Testis (tissue), 3 donors: ENCODE results near the gene L3MBTL4. TPM values are rescaled to one million over a fixed set of nuclear protein-coding genes. Genes with fewer than 3 reads are reported as not detected.

Experiments used
- DNase-seq: peaks from one replicate; pipeline ENCODE4 v3.0.0-alpha.2; 2019
- H3K27ac ChIP-seq, 2 donors: fragments of 200-600 bp; sonication (generic); one replicate each; pipeline ENCODE4 v1.5.1; 2019
- H3K27me3 ChIP-seq: fragments of 200-600 bp; sonication (generic); one replicate; pipeline ENCODE4 v1.5.1; 2019
- H3K36me3 ChIP-seq: fragments of 200-600 bp; sonication (generic); one replicate; pipeline ENCODE4 v1.5.1; 2017; ENCODE audit warnings: low read depth; ENCODE audit errors: missing control alignments
- H3K4me1 ChIP-seq: fragments of 200-600 bp; sonication (generic); one replicate; pipeline ENCODE4 v1.5.1; 2019
- H3K4me3 ChIP-seq, 2 donors: fragments of 200-600 bp; sonication (generic); one replicate each; pipeline ENCODE4 v1.5.1; 2017 to 2019
- H3K9me3 ChIP-seq: fragments of 200-600 bp; sonication (generic); one replicate; pipeline ENCODE4 v1.5.1; 2017
- POLR2A ChIP-seq: fragments of 450-650 bp; IDR thresholded peaks from one replicate; pipeline ENCODE4 v1.6.1; 2017; ENCODE audit warnings: antibody characterized with exemption, mild to moderate bottlenecking, moderate library complexity
- whole genome bisulfite sequencing, 2 donors: methylation state at CpG; one replicate each; pipeline ENCODE4 v1.1.5; 2018; 5-methylcytosine and 5-hydroxymethylcytosine counted together
- intact Hi-C: fragments of 100-400 bp; cut with DNase I; formaldehyde crosslinking; loops from one replicate; pipeline ENCODE4 v1.15.1; 2023; ENCODE audit warnings: low total_unique reads
- polyA plus RNA-seq: library from polyadenylated mRNA; stranded (reverse); fragments of 350-450 nt; fragmentation: Illumina TruSeq; extraction: RNeasy Lipid Tissue Mini Kit (QIAGEN cat#74804); gene quantifications from one replicate; pipeline ENCODE4 v1.2.3, GENCODE V29; 2014; ENCODE audit warnings: low read depth, low replicate concordance; ENCODE audit not compliant: insufficient read depth
- total RNA-seq, 2 donors: library from RNA; depleted of rRNA; stranded (reverse); fragments of >200 nt; gene quantifications; one replicate each; pipeline ENCODE4 v1.2.3, GENCODE V29; 2016
- TF ChIP-seq, protein P1 (sequence below), 3 experiments: fragments of 450-650 bp in 2 of 3; fragments of 200-600 bp in 1 of 3; sonication (generic) in 1 of 3; IDR thresholded peaks; one replicate each; pipeline ENCODE4 v1.5.1; 2016 to 2019; ENCODE audit warnings: antibody characterized with exemption in 3 of 3, mild to moderate bottlenecking in 2 of 3, moderate library complexity in 1 of 3

L3MBTL4 gene
- total and polyA plus RNA-seq, 3 donors from 2014 or later: 26.6 to 50.9 (median 46.2) TPM

DNA sequence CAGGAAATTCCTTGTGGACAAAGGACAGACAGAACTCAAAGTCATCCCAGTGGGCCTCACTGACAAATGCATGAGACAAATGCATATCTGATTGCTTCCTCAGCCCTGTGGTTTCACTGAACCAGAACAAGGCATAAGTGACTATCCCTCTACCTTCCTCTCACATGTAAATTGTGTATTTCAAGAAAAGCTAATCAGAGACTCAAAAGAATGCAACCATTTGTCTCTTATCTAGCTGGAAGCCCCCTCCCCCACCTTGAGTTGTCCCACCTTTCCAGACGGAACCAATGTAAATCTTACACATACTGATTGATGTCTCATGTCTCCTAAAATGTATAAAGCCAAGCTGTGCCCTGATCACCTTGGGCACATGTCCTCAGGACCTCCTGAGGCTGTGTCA, 417.4 kb downstream of the L3MBTL4 start:
- H3K9me3 ChIP-seq: no peaks in the 10 kb centered on the region
- H3K27me3 ChIP-seq: no peaks in the 10 kb centered on the region
- no peaks in the 10 kb centered on the region for H3K36me3 ChIP-seq

DNA sequence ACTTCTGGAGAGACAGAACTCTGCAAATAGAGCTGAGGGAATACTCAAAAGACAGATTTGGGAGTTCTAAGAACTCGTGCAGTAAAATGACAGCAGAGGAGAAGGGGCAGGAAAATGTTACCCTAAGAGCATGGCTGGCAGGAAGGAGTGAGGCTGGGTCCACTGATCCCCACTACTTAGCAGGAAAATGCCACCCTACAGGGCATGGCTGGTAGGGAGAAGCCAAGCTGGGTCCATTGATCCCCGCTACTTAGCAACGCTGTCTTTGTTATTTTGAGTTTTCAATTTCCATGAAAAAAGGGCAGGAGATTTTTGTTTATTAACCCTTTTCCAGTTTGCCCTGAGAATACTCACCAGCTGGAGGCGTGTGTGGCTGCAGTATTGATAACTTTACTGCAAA, 419.1 kb downstream of the L3MBTL4 start:
- Histone ChIP-seq H3K4me3 (no peak overlapping the region), H3K9me3 (no peaks in the 10 kb centered on the region), H3K27me3 (no peaks in the 10 kb centered on the region), H3K36me3 (no peaks in the 10 kb centered on the region), H3K4me1 (no peaks in the 10 kb centered on the region), H3K27ac (no peak overlapping the region)
- WGBS, 2 donors: 85 to 92% methylated on average over 4 of the region's 4 CpGs
- intact Hi-C loops: no loop called here
- TF ChIP-seq, protein P1, sequence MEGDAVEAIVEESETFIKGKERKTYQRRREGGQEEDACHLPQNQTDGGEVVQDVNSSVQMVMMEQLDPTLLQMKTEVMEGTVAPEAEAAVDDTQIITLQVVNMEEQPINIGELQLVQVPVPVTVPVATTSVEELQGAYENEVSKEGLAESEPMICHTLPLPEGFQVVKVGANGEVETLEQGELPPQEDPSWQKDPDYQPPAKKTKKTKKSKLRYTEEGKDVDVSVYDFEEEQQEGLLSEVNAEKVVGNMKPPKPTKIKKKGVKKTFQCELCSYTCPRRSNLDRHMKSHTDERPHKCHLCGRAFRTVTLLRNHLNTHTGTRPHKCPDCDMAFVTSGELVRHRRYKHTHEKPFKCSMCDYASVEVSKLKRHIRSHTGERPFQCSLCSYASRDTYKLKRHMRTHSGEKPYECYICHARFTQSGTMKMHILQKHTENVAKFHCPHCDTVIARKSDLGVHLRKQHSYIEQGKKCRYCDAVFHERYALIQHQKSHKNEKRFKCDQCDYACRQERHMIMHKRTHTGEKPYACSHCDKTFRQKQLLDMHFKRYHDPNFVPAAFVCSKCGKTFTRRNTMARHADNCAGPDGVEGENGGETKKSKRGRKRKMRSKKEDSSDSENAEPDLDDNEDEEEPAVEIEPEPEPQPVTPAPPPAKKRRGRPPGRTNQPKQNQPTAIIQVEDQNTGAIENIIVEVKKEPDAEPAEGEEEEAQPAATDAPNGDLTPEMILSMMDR (IDR thresholded peaks at IDR 0.05): no peak
- no peak for TF ChIP-seq POLR2A
- DNase-seq: no peak

More for the DNA sequence above, 417.4 kb downstream of the L3MBTL4 start:
- no peak overlapping the region for H3K27ac ChIP-seq
- intact Hi-C loops: no loop called here
- no peak for DNase-seq
- 81 to 100% methylated on average over 1 of the region's 1 CpG for WGBS, 2 donors
- TF ChIP-seq, protein P1 (IDR thresholded peaks at IDR 0.05): no peak
- TF ChIP-seq POLR2A: no peak
- H3K4me1 ChIP-seq: no peaks in the 10 kb centered on the region
- no peak overlapping the region for H3K4me3 ChIP-seq

DNA sequence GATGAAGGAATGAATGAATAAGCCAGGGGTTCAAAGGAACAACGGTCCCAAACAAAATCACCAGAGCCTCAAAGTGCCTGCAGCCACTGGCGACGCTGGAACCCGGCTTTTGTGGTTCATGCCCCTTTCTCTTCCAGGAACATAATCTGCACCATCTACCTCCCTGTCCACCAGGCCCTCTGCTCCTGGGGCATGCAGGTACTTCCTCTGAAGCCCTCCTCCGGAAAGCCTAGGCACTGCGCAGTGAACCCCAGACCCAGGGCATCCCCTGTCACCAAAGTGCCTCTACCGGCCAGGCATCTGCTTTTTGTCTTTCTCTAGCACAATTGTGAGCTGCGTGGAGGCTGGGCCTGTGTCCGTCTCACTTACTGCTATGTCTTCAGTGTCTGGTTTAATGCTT, 420.8 kb downstream of the L3MBTL4 start:
- intact Hi-C loops: no loop called here
- Histone ChIP-seq H3K4me1 (no peaks in the 10 kb centered on the region), H3K27ac (no peak overlapping the region), H3K36me3 (no peaks in the 10 kb centered on the region), H3K9me3 (no peaks in the 10 kb centered on the region), H3K27me3 (no peaks in the 10 kb centered on the region), H3K4me3 (no peak overlapping the region)
- TF ChIP-seq POLR2A: no peak
- TF ChIP-seq, protein P1 (IDR thresholded peaks at IDR 0.05): no peak
- no peak for DNase-seq
- WGBS, 2 donors: 91 to 92% methylated on average over 7 to 9 of the region's 9 CpGs

DNA sequence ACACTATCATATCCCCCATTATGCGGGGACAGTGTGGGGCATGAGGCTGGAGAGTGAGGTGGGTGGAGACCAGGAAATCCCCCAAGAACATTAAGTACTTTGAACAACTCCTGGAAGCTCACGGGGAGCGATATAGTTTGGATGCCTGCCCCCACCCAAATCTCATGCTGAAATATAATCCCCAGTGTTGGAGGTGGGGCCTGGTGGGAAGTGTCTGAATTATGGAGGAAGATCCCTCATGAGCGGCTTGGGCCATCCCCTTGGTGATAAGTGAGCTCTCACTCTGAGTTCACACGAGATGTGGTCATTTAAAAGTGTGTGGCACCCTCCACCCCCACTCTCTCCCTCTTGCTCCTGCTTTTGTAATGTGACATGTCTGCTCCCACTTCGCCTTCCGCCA, 422.3 kb downstream of the L3MBTL4 start:
- no peaks in the 10 kb centered on the region for H3K9me3 ChIP-seq
- 90 to 95% methylated on average over 7 of the region's 7 CpGs for WGBS, 2 donors
- no peaks in the 10 kb centered on the region for H3K27me3 ChIP-seq
- H3K36me3 ChIP-seq: no peaks in the 10 kb centered on the region
- no peak overlapping the region for H3K4me3 ChIP-seq
- DNase-seq: no peak
- TF ChIP-seq POLR2A: no peak
- TF ChIP-seq, protein P1 (IDR thresholded peaks at IDR 0.05): no peak
- intact Hi-C loops: no loop called here
- H3K4me1 ChIP-seq: no peaks in the 10 kb centered on the region
- no peak overlapping the region for H3K27ac ChIP-seq

DNA sequence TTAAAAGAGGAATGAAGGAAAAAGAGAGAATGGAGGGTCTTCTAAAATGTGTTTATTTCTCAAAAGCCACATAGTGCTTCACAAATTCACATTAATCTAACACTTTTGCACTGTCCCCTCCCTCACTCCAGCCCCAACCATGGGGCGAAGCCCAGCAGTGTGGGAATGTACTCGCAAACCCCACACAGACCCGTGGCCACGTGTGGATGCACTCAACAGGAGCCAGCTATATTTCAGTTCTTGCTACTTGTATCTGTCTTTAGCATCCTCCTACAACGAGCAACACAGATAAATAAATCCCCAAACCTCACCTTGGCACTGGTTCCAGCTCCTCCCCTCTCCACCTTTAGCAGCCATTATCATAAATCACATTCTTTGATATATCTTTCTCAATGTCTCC, 427.5 kb downstream of the L3MBTL4 start:
- 55 to 72% methylated on average over 5 of the region's 5 CpGs for WGBS, 2 donors
- TF ChIP-seq, protein P1 (IDR thresholded peaks at IDR 0.05): no peak
- TF ChIP-seq POLR2A: no peak
- no peak overlapping the region for H3K4me3 ChIP-seq
- H3K4me1 ChIP-seq: no peaks in the 10 kb centered on the region
- H3K27me3 ChIP-seq: no peaks in the 10 kb centered on the region
- H3K27ac ChIP-seq: no peak overlapping the region
- H3K36me3 ChIP-seq: no peaks in the 10 kb centered on the region
- intact Hi-C loops: no loop called here
- H3K9me3 ChIP-seq: no peaks in the 10 kb centered on the region
- DNase-seq: no peak
